GM18868 (cell line): ENCODE data around the gene RIOX2.
"Not testable (repeated sequence)": the region's sequence is repeated elsewhere in the genome, so short reads cannot be mapped to it uniquely, and the experiment has no call there.

Experiments
- ATAC-seq: cut with Tn5 transposase; IDR thresholded peaks from one replicate; pipeline ENCODE4 v1.9.1; 2021; ENCODE audit warnings: mild to moderate bottlenecking, moderate library complexity; ENCODE audit not compliant: unreplicated experiment

The RIOX2 gene

DNA sequence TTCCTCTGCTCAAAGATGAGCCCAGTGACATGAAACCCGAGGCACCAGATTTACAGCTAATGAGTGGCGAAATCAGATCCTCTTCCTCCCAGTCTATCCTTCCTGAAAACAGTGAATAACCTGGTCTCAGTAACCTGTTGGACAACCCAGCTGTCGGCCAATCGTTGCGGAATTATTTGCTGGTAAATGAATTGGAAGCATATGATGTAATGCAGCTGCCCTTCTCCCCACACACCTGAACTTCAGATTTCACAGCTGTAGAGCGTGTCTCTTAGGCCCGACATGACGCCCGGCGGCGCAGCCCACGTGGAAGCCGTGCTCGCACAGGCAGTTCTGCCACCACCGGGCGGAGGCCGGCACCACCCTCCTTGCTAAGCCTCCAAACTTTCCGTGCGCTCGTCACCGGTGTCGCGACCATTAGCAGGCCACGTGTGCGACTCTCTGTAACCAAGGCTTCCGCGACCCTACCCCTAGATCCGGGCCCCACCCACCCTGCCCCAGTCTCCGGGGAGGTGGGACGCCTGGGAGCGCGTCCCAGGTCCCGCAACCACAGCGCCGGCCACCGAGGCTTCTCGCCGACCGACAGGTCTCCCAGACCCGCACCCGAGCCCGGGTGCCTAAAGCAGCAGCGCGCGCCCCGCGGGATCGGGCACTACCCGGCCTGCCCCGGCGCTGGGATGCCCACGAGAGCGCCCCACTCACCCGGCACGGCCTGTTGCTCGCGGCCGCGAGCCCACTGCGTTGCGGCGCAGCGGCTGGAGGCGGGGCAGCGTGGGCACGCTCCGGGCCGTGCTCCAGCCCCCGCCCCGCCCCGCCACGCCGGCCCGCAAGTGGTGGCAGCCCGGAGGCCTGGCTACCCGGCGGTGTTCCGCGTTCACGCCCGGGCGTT is at the start of gene RIOX2:
RIOX2 (minus strand) TSS at position 753 of the 889 bp plus-strand sequence. CDS start 4,838 bp downstream, outside the sequence.
- ATAC-seq = peak; percentile 91

DNA sequence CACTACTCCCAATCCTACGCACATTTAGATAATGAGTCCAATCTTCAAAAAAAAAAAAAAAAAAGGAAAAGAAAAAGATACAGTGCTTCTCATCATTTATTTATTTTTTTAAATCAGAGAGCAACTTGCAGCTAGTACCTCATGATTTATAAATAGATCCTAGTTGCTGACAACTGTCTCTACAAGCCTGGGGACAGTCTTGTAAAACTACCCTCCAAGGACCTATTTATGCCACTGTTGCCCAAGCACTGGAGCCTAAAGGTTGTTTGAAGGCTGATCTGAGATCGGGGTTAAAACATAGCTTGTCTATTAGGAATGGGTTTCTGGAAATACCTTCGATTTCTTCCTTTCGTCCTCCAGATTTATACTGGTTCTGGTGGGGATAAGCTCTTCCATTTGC is 48.2 kb upstream of the RIOX2 start:
- ATAC-seq = no peak

DNA sequence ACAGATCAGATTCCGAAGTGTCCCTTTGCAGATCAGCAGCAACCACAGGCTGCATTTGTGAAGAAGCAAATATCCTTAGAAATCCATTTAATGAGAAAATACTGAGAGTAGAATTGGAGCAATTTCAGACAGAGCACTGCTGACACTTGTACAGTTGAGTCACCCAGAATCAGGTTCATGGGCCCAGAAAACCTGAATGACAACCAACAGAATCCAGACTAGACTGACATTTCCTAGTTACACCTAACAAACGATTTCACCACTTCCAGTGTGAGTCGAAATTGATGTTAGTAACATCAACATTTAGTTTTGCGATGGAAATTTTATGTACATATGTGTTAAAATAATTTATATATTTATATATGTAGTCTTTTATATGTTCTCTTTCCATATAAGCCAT is 46.1 kb upstream of the RIOX2 start:
- no peak for ATAC-seq

DNA sequence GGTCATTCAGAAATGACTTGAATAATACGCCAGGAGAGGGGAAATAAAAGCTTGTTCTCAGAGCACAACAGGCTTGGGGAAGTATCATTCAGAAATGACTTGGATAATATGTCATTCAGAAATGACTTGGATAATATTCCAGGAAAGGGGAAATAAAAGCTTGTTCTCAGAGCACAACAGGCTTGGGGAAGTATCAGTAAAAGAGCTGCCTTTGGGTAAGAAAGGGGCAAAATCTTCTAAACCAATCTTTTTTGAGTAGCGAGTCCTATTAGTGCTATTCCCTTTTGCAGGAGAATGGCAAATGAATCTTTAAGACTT is 42.0 kb upstream of the RIOX2 start:
- no peak for ATAC-seq

DNA sequence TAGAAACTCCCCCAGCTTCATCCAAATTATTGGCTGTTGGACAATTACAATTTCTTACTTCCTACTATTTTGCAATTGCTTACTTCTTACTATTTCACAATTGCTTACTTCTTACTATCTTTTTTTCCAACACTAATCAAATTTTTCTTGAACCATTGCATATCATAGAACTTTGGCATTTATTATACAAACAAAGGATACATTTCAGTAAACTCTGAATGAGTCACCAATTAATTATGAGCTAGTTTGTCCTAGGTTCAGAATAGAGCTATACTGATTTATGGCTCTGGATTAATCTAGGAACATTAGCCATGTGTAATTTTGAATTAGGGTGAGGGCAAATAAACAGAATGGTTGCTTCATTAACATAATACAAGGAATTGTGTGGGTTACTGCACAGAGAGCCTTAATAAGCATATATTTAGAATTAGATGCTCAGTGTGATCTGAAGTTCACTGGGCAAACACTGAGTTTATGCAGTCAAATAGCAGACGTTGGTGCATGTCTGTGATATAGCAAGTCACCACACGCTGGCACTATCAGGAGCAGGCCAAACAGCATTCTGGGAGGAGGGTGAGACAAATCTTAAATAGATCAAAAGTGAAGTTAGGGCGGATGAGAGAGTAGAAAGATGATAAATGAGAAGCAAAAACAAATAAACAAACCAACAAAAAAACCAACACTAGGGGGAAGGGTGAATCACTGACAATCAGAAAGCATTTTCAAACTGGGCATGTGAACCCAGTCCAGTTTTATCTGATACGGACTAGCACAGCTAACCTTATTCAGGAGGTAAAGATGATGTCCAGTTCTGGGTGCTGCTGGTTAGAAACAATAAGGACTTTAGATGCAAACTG is 41.4 kb upstream of the RIOX2 start:
- ATAC-seq = no peak

DNA sequence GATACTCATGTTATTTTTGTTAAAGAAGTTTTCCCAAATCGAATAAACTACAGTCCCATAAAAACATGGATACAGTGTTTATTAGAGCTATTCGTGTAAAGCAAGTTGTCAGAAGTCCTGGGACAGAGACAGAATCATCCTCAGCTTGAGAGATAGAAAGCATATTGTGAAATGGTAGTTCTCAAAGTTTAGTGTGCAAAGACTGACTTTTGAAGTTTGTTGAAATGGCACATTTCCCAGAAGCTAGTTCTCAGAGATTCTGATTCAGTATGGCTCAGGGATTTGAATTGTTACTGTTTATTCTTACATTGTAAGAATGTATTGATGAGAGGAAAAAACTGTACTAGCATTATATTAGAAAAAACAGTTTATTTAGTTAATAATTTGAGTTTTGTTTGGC is 40.7 kb upstream of the RIOX2 start:
- ATAC-seq = no peak

DNA sequence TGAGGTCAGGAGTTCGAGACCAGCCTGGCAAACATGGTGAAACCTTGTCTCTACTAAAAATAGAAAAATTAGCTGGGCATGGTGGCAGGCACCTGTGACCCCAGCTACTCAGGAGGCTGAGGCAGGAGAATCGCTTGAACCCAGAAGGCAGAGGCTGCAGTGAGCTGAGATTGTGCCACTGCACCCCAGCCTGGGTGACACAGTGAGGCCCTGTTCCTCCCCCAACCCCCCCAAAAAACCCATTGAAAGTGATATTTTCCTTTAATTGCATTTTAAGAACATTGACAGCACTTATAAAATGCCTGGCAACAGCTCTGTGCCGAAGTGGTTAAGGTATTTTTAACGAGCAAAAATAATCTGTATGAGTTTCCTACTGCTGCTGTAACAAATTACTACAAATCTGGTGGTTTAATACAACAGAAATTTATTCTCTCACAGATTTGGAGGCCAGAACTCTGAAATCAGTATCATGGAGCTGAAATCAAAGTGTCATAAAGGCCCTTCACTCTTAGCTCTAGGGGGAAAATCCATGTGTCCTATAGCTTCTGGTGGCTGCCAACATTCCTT is 38.7 kb upstream of the RIOX2 start:
- not testable (repeated sequence) for ATAC-seq

DNA sequence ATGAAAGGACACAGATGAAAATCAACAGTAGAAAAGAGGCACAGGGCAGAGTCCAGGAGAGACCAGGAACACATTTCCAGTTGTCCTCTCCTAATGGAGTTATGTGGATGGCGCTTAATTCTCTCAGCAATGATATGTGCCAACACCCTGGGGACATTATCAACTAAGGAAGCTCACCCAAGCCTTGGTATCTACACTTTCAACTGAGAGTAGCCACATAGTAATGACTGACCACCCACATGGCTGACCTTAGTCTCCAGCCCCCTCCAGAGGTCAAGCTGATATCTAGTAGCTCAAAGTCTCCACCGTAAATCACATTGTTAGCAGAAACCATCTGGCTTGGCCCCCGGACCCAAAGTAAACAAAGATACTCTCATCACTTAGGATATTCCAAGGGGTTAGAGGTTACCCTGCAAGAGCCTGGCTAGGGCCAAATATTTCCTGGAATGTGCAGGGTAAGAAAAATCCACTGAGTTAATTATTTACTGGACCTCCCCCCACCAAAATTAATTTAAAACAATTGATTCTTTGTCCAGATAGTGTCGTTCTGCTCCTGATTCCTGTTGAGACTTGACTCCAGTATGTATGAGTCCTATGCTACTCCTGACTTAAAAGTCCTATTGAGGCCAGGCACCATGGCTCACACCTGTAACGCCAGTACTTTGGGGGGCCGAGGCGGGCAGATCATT is 38.1 kb upstream of the RIOX2 start:
- ATAC-seq = no peak

DNA sequence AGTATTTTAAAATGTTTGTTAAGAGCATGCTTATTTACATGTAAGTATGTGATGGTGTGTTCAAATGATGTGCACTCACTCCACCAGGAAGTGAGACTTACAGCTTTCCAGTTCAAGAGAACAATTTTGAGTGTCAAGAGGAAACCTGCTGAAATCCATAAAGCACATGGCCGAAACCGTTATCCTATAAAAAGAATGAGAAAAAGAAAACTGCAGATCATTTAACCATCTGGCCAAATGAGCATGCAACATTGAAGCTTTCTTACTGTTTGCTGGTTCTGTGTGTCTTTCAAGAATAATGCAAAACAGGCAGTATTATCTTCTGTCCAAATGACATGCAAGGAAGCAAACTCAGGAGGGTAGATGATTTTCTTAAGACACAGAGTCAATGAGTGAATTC is 36.6 kb upstream of the RIOX2 start:
- ATAC-seq = no peak

DNA sequence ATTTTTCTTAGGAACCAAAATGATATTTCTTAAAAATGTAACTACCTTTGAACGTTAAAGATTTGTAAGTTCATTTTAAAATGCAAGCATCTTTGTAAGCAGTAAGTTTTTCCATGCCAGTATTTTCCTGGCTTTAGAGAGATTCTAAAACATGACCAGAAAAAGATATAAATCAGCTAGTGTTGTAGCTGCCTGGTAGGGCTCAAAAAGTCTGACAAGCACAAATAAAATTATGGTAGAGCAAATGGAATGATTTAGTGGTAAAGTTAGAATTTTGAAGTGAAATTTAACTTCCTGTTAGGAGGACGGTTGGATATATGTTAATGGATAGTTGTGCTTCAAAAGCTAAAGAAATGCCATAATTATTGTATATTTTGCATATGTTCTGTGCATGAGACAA is 33.2 kb upstream of the RIOX2 start:
- ATAC-seq = no peak

DNA sequence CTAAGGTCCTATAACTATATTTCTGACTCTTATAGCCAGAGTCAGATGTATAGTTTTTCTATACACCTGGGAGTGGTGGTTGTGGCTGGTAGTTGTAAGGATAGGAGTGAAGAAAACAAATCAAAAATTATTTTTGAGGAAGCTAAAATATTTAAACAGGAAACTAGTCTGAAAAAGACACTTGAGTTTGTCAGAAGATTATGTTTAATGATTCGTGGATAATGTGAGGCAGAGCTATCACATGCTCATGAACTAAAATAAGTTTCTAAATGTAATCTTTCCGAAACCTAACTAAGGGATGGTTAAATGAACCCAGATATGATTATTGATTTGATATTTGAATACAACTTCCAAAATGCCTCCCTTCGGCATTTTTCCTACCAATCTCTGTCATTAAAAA is 32.5 kb upstream of the RIOX2 start:
- no peak for ATAC-seq

DNA sequence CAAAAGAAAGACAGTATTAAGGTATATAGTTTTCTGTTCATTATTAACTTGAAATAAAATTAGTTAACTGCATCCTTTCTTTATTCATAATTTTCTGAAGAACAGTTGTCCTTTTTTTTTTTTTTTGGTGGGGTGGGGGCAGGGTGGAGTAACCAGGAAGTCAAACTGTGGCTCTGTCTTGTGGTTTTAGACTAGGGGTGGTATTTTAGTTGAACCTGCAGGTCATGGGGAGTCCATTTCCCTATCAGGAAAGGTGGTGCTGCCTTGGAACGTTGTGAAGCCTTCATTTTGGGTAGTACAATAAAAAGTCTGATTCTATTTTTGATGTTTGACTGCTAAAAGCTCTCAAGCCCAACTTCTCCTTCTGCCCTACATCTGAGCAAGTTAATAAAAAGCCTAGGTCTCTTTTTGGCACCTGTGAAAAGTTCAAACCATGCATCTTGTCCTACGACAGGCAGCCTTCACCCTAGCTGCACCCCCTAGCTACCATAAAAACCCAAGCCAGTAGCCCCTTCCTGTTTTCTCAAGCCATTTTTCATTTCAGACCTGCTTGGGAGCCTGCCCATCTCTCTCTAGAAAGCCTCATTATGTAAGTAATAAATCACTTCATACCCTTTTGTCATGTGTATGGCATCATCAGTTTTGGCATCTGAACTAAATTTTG is 31.2 kb upstream of the RIOX2 start:
- peak; percentile 68 for ATAC-seq

DNA sequence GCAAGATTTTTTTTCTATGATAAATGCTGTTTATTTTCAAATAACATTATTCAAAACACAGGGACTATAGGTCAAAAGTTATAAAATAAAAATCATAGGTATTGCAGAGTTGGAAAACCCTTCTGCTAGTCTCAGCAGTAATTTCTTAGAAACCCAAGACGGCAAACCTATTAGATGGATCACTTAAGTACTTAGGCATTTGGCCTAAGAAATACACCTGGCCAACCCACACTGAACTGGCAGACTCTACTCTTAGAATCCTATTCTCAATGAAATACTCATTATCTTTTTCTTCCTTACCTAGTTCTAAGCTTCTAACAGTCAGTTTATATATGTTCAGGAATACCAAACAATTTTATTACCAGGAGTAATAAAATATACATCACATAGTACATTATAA is 30.5 kb upstream of the RIOX2 start:
- no peak for ATAC-seq

DNA sequence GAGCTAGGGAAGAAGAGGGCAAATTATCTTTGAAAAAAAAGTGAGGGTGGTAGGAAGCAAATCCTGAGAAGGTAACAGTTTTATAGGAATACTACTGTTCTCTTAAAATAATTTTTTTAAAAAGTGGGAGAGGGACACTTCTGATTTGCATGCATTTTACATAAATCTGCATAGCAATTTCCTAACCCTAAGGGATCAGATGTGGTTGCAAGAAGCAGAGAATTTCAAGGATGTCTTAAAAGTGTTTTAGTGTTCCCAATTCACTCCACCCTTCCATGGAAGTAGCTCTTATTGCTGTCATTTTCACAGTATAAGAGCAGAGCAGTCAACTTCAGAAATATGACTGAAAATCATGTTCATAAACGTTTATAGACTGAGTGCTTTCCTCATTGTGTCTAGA is 27.8 kb upstream of the RIOX2 start:
- ATAC-seq = no peak

DNA sequence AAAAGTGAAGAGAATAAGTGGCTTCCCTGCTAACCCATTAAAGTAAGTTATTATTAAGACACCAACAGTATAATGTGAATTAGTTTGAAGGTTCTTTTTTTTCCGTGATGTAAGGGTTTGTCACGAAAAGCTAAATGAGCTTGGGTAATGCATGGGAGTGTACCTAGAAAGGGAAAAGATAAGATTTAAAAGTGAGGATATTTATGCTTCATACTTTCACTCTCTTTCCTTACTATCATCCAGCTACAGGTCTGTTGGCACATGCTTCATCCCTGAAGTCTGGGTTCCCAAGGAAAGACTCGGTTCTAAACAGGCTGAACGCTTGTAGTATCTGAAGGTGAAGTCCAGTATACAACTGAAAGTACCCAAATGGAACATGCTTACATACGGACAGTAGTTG is 26.9 kb upstream of the RIOX2 start:
- ATAC-seq = no peak

DNA sequence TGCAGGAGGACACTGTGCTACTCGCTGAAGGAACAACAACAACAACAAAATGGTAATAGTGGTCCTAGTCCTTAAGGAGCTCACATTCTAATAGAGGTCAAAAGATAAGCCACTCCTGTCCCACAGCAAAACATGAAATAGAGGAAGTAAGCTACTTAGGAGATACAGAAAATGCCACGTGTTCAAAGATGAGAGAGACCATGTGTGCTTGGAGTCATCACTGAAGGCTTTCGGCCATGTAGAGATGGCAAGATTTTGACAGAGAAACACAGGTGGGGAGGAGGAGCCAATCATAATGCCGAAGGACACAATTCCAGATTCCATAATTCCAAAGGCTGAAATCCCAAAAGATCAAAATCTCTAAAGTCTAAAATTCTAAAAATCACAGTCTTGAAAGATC is 24.8 kb upstream of the RIOX2 start:
- no peak for ATAC-seq

DNA sequence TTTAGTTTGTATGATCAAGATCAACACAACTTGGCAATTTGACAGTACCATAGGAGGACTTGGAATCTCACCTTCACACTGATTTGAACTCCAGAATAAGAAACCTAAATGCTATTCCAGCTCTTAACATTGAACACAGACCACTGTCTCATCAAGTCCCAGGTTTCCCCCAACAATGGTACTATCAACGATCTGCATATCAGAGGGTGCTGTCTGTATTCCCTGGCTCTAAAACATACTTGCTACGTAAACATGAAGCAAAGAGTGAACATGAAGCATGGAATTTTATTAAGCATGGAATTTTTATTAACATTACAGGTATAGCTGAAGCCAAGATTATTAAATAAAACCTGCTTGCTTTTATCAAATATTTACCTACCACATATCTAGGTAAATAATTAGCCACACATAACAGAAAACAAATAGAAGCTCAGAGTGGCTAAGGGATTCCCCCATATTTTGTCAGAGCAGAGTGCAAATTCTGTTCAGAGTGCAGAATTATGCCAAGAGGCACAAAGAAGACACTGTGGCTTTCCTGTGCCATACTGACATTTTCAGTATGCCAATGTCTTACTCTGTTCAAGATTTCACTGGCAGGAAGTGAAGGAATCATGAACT is 22.2 kb upstream of the RIOX2 start:
- no peak for ATAC-seq

DNA sequence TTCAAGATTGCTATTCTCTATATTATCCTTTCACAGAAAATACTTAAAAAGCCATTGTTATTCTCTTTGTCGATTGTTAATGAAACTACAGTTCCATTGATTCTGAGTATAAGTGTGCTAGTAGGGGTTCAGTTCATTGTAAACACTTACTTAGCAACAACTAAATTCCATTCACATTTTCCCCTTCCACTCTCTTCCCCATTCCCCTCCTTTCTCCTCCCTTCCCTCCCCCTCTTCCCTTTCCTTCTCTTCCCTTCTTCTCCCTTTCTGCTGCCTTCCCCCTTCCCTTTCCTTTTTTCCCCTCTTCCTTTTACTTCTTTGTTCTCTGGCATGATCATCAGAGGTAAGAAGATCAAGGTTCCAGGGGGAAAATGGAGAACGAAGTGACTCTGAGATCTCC is 21.3 kb upstream of the RIOX2 start:
- ATAC-seq = no peak

DNA sequence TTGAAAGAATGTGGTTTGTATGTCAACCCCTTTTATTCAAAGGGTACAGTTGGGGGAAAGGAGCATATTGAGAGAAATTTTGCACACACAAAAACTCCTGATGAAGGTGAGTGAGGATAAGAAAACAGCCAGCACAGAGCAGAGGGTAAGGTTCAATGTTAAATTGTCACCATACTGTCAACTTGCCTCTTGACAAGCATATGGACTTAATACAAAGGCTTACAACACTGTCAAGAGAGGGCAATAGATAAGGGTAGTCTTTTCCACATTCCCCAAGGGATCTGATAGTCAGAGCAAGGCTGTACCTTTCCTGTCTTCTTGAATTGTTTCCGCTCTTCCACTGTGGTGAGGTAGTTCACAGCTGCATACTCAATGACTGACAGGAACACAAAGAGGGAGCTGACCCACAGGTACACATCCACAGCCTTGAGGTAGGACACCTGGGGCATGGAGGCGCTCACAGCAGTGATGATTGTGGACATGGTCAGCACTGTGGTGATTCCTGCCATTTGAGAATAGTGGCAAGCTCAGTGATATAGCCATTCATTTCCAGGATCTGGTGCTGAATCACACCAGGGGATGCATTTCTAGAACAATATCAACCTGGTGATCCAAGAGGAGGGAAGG is 20.4 kb upstream of the RIOX2 start:
- no peak for ATAC-seq

DNA sequence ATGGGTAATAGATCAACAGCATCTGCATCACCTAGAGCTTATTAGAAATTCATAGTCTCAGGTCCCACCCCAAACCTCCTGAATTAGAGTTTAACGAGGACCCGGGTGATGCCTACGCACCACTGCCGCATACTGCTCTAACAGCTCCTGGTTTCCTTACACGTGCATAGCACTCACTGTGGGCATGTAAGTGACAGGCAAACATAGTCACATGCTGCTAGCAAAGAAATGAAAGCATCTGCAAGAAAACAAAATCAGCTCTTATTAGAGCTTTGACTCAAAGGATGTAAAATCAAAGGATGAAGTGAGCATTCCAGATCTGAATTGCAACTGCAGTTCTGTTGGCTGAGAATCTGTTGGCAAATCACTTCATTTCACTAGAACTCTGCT is 19.1 kb upstream of the RIOX2 start:
- ATAC-seq = no peak
